GM12891 (cell line): ENCODE measurements around the gene TM7SF3.

Experiments used
- PAX5 ChIP-seq: IDR thresholded peaks from 2 replicates; pipeline ENCODE4 v1.6.1; 2011; ENCODE audit warnings: low read length, moderate library complexity, mild to moderate bottlenecking; ENCODE audit not compliant: insufficient read depth, severe bottlenecking
- POLR2A ChIP-seq: IDR thresholded peaks from 2 replicates; pipeline ENCODE4 v1.6.1; 2011; ENCODE audit warnings: low read depth, low read length, control low read depth
- POLR2AphosphoS5 ChIP-seq: IDR thresholded peaks from 2 replicates; pipeline ENCODE4 v1.6.1; 2011; ENCODE audit warnings: low read depth, low read length, control low read depth
- POU2F2 ChIP-seq: IDR thresholded peaks from 2 replicates; pipeline ENCODE4 v1.6.1; 2011; ENCODE audit warnings: low read depth, mild to moderate bottlenecking, control low read depth, low read length, moderate library complexity
- SPI1 ChIP-seq: IDR thresholded peaks from 2 replicates; pipeline ENCODE4 v1.6.1; 2011; ENCODE audit warnings: low read depth, low read length, control low read depth
- TAF1 ChIP-seq: IDR thresholded peaks from 2 replicates; pipeline ENCODE4 v1.6.1; 2011; ENCODE audit warnings: low read depth, low read length, control low read depth

- TF ChIP-seq POLR2A (no peak), SPI1 (no peak), POLR2AphosphoS5 (no peak), TAF1 (no peak), PAX5 (no peak), POU2F2 (no peak)
Measured at GRCh38 chr12:27020761-27021160, 6.6 kb upstream of the TM7SF3 start.
